Measurements from ENCODE around the gene OMA1. TPM values are rescaled to one million over a fixed set of nuclear protein-coding genes. Genes with fewer than 3 reads are reported as not detected.

The OMA1 gene
- total RNA-seq, 1 experiment from 2014 or later, result 27.0 TPM

DNA sequence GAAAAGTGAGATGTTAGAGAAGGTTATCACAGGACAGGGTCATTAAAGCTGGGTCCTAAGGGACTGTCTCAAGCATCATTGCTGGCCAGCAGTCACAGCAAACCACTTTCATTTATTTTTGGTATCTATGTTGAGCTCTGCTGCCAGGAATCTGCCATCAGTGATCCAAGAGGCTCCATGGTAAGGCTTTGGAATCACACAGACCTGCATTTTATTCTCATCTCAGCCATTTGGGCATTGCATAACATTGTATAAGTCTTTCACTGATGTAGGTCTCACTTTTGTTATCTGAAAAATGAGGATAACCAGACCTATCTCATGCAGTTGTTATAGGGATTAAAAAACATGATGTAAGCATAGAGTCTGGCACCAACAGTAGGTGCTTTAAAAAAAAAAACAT, 77.5 kb downstream of the OMA1 start:
- DNase-seq, result no peak

DNA sequence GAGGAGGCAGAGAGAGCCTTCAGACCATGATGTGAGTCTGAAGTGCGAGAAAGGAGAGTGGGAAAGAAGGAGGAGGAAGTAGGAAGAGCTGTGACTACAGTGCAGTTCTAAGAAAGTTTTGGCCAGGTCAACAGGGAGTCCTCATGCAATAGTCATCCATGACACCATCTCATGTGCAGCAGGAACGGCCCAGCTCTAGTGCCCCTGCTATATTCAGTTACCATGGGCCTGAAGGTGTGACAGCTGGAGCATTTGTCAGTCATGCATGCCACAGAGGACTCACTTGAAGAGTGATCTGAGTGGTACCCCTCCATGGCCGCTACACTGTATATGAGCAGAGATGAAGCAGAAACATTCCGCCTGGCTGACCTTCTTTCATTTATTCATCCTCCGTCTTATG, 77.9 kb downstream of the OMA1 start:
- Histone ChIP-seq H3K4me3 (no peak overlapping the region), H3K36me3 (no peaks in the 10 kb centered on the region), H3K27ac (no peak overlapping the region), H3K27me3 (no peaks in the 10 kb centered on the region), H3K4me1 (0 out of 2 replicates have a peak, but pooled peaks cover 6% of the 10 kb centered on the region), H3K9me3 (replicated peaks) (no peaks in the 10 kb centered on the region)
- no peak for DNase-seq

More for the DNA sequence above, 77.5 kb downstream of the OMA1 start:
- H3K4me1 ChIP-seq, result 0 out of 2 replicates have a peak, but pooled peaks cover 6% of the 10 kb centered on the region
- no peak overlapping the region for H3K4me3 ChIP-seq
- no peak overlapping the region for H3K27ac ChIP-seq
- no peaks in the 10 kb centered on the region for H3K9me3 ChIP-seq (replicated peaks)
- no peaks in the 10 kb centered on the region for H3K36me3 ChIP-seq
- H3K27me3 ChIP-seq, result no peaks in the 10 kb centered on the region

DNA sequence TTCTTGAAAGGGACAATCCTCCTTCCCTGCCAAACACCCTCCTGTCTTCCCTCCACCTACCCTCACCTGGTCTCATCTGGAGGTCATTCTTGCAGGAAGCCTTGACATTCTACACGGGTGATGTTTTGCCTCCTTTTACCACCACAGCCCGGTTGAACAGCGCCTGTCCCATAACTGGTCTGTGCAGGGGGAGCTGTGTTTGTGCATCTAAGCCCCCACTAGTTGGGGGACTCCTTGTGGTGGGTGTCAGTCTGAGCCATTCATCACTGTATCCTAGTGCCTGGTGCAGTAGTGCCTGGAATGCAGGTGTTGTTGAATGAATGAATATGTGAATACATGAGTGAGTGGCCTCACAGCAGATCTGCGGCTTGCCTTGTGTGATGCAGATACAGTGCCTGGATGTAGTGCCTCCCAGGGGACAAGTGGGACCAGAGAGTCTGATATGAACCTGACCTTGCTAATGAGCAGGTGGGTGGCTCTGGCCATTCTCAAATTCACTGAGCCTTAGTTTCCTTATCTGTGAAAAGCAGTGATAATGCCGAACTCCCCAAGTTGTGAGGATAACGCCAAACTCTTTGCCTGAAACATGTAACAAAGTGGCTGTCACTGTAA, 79.8 kb downstream of the OMA1 start:
- H3K27me3 ChIP-seq, result no peaks in the 10 kb centered on the region
- no peak for DNase-seq
- H3K36me3 ChIP-seq, result no peaks in the 10 kb centered on the region
- no peak overlapping the region for H3K4me3 ChIP-seq
- H3K4me1 ChIP-seq, result 0 out of 2 replicates have a peak, but pooled peaks cover 6% of the 10 kb centered on the region
- H3K9me3 ChIP-seq (replicated peaks), result no peaks in the 10 kb centered on the region
- no peak overlapping the region for H3K27ac ChIP-seq

DNA sequence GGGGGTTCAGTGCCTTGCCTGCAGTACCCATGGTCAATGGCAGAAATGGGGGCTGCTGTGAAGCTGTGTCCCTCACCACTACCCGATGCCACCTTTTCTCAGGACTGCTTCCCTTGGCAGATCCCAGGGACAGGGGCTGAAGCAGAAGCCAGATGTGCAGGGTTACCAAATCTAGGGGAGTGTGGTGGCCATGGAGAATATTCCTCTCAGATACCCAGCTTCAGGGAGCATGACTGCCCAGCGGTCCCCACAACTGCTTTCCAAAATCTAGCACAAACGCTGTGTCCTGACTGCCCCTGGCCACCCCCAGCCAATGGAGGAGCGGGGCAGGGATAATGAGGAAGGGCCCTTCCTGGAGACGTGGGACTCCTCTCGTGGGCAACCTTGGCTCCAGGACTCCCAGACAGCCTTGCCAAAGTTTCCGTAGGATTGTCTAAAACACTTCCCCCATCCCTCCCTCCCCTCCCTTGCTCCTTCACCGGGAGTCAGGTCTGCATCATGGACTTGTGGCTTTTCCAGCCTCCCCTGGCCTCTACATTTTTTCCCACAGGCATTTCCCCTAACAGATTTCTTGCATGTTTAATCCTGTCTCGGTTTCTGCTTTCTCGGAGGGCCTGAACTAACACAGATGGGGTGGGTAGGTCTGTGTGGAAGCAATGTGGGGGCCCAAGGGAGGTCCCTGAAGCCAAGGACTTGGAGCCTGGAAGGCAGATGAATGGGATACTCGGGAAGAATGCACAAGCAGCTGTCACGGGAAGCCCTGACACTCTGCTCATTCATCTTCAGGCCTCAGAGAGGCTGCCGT, 80.5 kb downstream of the OMA1 start:
- no peak overlapping the region for H3K27ac ChIP-seq
- no peaks in the 10 kb centered on the region for H3K9me3 ChIP-seq (replicated peaks)
- no peaks in the 10 kb centered on the region for H3K27me3 ChIP-seq
- H3K4me1 ChIP-seq, result 0 out of 2 replicates have a peak, but pooled peaks cover 6% of the 10 kb centered on the region
- H3K36me3 ChIP-seq, result no peaks in the 10 kb centered on the region
- peak; percentile 42 to 47 for DNase-seq
- no peak overlapping the region for H3K4me3 ChIP-seq

DNA sequence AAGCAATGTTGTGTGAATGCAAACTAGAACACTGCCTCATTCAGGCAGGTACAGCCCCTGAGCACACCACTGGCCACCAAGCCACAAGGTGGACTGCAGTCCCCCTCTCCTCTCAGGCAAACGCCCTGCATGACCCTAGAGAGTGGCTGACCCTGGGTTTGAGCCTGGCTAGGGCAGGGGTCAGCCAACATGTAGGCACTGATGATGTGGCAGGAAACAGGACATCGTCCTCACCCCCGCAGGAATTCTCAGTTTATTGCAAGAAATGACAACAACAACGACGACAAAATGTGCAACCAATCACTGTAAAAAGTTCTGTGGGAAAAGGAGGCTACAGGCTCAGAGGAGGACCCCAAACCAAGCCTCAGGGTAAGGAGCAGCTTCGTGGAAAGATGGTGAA, 81.3 kb downstream of the OMA1 start:
- H3K27ac ChIP-seq, result no peak overlapping the region
- H3K36me3 ChIP-seq, result no peaks in the 10 kb centered on the region
- H3K4me1 ChIP-seq, result 0 out of 2 replicates have a peak, but pooled peaks cover 6% of the 10 kb centered on the region
- no peaks in the 10 kb centered on the region for H3K27me3 ChIP-seq
- no peak overlapping the region for H3K4me3 ChIP-seq
- no peaks in the 10 kb centered on the region for H3K9me3 ChIP-seq (replicated peaks)
- DNase-seq, result no peak

DNA sequence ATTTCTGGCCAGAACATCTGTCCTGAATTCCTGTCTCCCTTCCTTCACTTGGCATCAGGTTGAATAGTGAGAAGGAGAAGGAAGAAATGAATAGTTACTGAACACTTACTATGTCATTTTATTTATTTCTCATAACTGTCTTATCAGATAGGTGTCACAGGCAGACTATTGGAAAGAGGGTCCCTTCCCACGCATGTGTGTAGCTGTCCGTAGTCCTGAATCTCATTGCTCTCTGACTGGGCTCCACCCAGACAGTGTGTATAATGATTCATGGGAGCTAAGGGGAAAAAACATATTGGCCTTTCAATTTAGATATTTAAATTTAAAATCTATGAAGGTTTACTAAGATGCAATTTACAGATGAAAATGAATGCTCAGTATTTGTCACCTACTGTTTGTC, 86.1 kb downstream of the OMA1 start:
- Histone ChIP-seq H3K36me3 (no peaks in the 10 kb centered on the region), H3K4me3 (no peak overlapping the region), H3K27ac (no peak overlapping the region), H3K9me3 (replicated peaks) (no peaks in the 10 kb centered on the region), H3K4me1 (no peaks in the 10 kb centered on the region), H3K27me3 (0 out of 2 replicates have a peak, but pooled peaks cover 3% of the 10 kb centered on the region)
- DNase-seq, result peak; percentile 32 to 61

DNA sequence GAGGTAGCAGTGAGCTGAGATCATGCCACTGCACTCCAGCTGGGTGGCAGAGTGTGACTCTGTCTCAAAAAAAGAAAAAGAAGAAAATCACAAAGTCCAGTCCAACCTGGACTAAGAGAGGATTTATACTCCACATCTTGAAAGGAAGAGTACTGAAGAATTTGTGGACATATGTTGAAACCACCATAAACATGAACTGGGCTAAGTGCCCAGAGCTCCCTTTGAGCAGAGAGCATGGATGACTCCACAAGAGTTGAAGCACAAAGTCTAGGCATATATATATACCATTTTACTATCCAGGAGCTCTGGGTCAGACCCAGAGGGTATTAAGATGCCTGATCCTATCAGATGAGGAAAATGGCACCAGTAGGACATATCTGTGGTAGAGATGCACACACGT, 86.6 kb downstream of the OMA1 start:
- Histone ChIP-seq H3K36me3 (no peaks in the 10 kb centered on the region), H3K27ac (no peak overlapping the region), H3K27me3 (0 out of 2 replicates have a peak, but pooled peaks cover 3% of the 10 kb centered on the region), H3K4me1 (no peaks in the 10 kb centered on the region), H3K9me3 (replicated peaks) (no peaks in the 10 kb centered on the region), H3K4me3 (no peak overlapping the region)
- no peak for DNase-seq

DNA sequence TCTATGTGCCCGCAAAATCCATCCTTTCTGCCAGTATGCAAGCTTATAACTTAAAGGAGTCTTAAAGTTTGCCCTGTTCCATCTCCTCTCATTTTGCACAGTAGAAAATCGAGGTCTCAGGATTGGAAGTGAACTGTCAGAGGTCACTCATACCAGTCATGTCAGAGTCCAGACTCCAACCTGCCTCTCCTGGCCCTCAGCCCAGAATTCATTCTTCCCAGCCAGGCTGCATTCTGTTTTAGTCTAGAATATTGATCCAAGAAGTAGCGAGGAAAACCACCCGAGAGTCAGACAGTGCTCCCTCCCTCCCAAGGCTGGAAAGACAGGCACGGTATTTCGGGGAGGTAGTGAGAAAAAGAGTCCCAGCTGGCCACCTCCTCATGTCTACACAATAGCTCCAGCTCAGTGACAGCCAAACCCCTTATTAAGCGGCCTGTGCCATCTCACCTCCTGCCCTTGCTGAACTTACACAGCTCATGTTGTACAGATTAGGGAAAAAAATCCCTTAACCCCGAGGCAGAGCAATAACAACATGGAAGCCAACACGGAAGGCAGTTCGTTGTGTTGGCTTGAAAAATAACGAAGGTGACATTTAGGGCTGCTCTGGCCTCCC, 89.4 kb downstream of the OMA1 start:
- H3K9me3 ChIP-seq (replicated peaks), result no peaks in the 10 kb centered on the region
- H3K27ac ChIP-seq, result no peak overlapping the region
- 0 out of 2 replicates have a peak, but pooled peaks cover 3% of the 10 kb centered on the region for H3K27me3 ChIP-seq
- no peaks in the 10 kb centered on the region for H3K4me1 ChIP-seq
- no peak for DNase-seq
- H3K4me3 ChIP-seq, result no peak overlapping the region
- H3K36me3 ChIP-seq, result no peaks in the 10 kb centered on the region

DNA sequence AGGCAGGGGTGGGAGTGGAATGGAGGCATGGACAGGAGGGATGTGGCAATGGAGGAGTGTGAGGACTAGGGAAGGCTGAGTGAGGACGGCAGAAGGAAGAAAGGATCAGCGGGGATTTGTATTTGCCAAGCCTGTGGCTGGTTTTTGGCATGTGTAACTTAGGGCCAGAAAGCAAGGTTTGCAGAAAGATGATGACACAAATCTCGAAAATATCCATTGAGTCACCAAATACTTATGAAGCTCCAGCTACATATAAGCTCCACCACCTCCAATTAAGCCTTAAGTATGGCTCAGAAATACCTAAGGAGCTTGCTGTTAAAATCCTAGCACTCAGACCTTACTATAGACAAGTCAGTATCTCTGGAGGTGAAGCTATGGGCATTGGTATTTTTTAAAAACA, 90.1 kb downstream of the OMA1 start:
- Histone ChIP-seq H3K27me3 (0 out of 2 replicates have a peak, but pooled peaks cover 3% of the 10 kb centered on the region), H3K9me3 (replicated peaks) (no peaks in the 10 kb centered on the region), H3K27ac (no peak overlapping the region), H3K36me3 (no peaks in the 10 kb centered on the region), H3K4me3 (no peak overlapping the region), H3K4me1 (no peaks in the 10 kb centered on the region)
- DNase-seq, result no peak

DNA sequence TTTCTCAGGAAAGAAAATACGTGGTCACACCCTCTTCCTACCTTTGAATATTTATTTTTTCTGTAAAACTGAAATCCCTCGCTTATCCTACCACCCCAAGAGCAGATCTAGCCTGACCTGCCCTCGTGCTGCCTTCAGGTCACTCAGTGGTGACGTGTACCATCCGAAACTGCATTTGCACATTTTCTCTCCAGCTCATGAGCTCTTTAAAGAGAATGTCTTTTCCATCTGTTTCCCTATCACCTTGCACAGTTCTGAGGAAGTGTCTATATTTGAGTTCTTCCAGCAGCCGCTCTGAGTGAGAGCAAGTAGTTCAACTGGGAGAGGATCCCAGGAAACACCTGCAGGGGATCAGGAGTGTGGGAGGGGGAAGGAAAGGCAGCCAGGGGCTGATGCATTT, 91.7 kb downstream of the OMA1 start:
- Histone ChIP-seq H3K9me3 (replicated peaks) (no peaks in the 10 kb centered on the region), H3K36me3 (no peaks in the 10 kb centered on the region), H3K27ac (no peak overlapping the region), H3K27me3 (0 out of 2 replicates have a peak, but pooled peaks cover 3% of the 10 kb centered on the region), H3K4me3 (no peak overlapping the region), H3K4me1 (no peaks in the 10 kb centered on the region)
- no peak for DNase-seq

DNA sequence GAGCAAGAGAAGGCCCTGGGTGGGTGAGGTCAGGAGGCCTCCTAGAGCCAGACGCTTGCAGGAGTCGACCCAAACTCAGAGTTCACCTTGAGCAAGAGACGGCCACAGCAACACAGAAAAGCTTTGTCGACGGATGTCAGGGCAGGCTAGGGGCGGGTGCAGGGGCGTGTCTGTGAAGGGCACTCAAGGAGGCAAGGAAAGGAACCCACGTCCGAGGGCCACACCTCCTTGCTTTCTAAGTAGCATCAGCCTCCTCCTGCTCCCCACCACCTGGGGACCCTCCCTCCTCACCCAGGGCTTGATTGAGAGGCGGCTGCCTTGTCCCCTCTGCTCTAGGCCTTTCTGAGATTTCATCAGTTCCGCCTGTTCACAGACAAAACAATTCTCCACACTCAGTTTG, 92.1 kb downstream of the OMA1 start:
- no peak overlapping the region for H3K4me3 ChIP-seq
- no peaks in the 10 kb centered on the region for H3K9me3 ChIP-seq (replicated peaks)

DNA sequence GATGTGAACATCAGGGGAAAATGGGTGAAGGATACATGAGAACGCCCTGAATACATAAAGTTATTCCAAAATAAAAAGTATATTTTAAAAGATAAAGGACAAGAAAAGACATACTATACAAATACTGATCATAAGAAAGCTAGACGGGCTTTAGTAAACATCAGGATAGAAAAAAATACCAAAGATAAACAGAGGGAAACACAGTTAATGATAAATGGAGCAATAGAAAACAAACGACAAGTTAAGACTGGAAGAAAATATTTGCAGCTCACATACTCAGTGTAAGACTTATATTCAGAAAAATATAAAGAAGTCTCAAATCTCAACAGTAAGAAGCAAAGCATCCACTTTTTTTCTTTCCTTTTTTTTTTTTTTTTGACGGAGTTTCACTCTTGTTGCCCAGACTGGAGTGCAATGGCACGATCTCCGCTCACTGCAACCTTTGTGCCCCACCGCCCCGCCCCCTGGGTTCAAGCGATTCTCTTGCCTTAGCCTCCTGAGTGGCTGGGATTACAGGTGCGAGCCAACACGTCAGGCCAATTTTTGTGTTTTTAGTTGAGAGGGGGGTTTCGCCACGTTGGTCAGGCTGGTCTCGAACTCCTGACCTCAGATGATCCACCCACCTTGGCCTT, 94.8 kb downstream of the OMA1 start:
- no peak overlapping the region for H3K4me3 ChIP-seq
- H3K36me3 ChIP-seq, result no peaks in the 10 kb centered on the region
- no peak for DNase-seq
- H3K9me3 ChIP-seq (replicated peaks), result no peaks in the 10 kb centered on the region
- H3K27me3 ChIP-seq, result 0 out of 2 replicates have a peak, but pooled peaks cover 3% of the 10 kb centered on the region
- H3K4me1 ChIP-seq, result no peaks in the 10 kb centered on the region
- no peak overlapping the region for H3K27ac ChIP-seq

More for the DNA sequence above, 92.1 kb downstream of the OMA1 start:
- no peak overlapping the region for H3K27ac ChIP-seq
- H3K36me3 ChIP-seq, result no peaks in the 10 kb centered on the region
- H3K27me3 ChIP-seq, result 0 out of 2 replicates have a peak, but pooled peaks cover 3% of the 10 kb centered on the region
- H3K4me1 ChIP-seq, result no peaks in the 10 kb centered on the region
- DNase-seq, result no peak

DNA sequence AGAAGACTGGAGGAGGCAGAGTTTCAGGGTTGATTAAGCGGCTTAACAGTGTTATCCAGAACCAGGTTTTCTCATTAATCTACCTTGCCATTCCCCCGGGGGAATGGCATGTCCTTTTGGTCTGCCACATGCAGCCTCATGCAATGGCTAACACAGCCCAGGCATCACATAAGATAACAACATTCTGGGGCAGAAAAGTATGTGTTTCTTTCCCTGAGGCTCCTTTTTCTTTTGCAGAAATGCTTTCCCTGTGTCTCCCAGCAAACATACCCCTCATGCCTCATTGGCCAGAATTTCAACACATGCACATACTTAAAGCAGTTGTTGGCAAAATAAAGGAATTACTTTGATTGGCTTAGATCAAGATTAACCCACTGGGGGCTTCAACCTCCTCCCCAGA, 98.6 kb downstream of the OMA1 start:
- H3K4me3 ChIP-seq, result no peak overlapping the region
- no peak overlapping the region for H3K27ac ChIP-seq
- no peaks in the 10 kb centered on the region for H3K36me3 ChIP-seq
- no peaks in the 10 kb centered on the region for H3K4me1 ChIP-seq
- H3K27me3 ChIP-seq, result no peaks in the 10 kb centered on the region
- no peak for DNase-seq
- no peaks in the 10 kb centered on the region for H3K9me3 ChIP-seq (replicated peaks)

DNA sequence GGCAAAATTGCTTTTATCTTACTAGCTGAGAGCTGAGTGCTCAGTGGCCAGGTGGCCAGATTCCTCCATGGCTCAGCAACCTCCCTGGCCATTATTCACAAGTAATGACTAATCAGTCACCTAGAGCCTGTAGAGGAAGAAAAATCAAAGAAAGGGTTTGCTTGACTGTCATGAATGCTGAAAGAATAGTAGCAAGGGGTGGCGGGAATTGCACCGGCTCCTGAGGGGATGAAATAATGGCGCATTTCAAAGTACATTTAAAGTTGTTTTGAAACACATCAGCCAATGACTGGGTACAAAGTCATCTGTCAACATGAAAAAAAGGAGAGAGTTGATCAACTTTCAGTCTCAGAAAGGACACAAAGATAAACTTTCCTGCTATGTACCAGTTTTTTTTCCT, 99.5 kb downstream of the OMA1 start:
- H3K27me3 ChIP-seq, result no peaks in the 10 kb centered on the region
- no peaks in the 10 kb centered on the region; the same call in 1 of the 2 replicates for H3K9me3 ChIP-seq (replicated peaks)

DNA sequence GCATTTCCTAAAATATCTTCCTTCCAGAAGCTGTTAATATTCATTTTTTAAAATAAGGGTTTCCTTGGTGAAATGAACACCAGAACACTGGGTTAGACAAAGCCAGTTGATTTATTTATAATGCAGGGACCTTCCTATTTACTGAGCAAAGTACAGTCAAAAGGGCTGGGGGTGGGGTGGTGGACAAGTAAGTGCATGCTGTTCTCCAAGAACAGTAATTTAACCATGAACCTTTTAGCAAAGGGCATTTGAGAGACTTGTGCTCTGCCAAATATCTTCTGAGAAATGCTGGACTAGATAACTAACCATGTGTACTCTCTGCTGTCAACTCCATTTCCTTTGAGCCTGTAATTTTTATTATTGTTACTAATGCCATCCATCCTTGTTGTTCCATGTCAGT, 100.2 kb downstream of the OMA1 start:
- no peaks in the 10 kb centered on the region for H3K4me1 ChIP-seq
- no peaks in the 10 kb centered on the region for H3K27me3 ChIP-seq
- H3K9me3 ChIP-seq (replicated peaks), result no peaks in the 10 kb centered on the region; the same call in 1 of the 2 replicates
- no peak overlapping the region for H3K27ac ChIP-seq
- H3K4me3 ChIP-seq, result no peak overlapping the region
- no peaks in the 10 kb centered on the region for H3K36me3 ChIP-seq
- DNase-seq, result no peak

More for the DNA sequence above, 99.5 kb downstream of the OMA1 start:
- no peaks in the 10 kb centered on the region for H3K36me3 ChIP-seq
- no peak overlapping the region for H3K27ac ChIP-seq
- H3K4me3 ChIP-seq, result no peak overlapping the region
- no peak for DNase-seq
- H3K4me1 ChIP-seq, result no peaks in the 10 kb centered on the region
